ENCODE results near the gene TPH1.

The TPH1 gene

DNA sequence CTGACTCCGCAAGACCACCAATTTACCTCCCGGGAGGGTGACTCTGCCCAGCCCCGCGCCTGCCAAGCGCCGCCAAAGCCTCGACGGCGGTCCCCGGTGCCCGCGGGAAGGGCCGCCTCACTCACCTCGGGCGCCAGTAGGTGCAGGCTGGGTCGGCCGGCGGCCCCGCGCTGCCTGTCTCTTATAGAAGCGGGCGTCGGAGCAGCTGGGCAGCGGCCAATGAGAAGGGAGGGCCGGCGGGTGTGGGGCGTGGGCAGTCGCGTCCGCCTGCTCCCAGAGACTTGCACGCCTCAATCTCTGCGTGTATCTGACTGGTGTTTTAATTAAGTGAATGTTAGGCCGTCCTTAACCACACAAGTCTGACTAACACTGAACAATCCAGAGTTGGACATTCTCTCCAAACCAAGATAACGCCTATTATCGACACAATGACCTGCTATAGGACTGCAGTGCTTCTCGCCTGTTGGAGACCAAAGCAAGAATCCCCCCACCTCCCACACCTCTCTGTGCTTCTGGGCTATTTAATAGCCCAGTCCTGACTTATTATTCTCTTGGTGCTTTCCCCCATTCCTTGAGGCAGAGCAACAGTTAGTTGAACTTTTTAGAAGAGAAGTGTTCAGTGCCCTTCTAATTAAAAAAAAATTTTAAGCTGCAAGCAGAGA is at the start of gene TPH1:
TSS of gene TPH1 (minus strand) at position 154 of the 662 bp plus-strand sequence. CDS start 5,507 bp downstream, outside the sequence.
- no peak for DNase-seq

- DNase-seq: no peak
Measured at GRCh38 chr11:18093959-18094358, 47.9 kb upstream of the TPH1 start.

GRCh38 chr11:18091731-18092130 is 45.7 kb upstream of the TPH1 start:
- DNase-seq: peak in 2 of 14 donors; percentile 2 to 15

DNA sequence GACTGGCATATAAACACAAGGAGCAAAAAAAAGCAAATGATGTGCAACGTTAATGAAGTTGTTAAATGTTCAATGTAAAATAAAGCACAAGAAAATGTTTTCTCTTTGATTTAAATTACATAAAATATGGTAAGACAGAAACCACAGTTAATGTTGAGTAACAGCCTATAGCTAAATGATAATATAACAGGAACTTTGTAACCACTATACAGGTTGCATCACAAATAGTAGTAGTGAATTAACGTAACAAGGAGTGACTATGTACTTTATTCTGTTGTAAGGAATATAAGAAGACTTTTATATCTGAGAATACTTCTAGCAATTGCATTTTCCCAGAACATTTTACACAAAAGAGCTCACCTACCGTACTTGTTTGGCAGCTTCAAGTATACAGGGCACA is 42.9 kb upstream of the TPH1 start:
- DNase-seq: no peak

DNA sequence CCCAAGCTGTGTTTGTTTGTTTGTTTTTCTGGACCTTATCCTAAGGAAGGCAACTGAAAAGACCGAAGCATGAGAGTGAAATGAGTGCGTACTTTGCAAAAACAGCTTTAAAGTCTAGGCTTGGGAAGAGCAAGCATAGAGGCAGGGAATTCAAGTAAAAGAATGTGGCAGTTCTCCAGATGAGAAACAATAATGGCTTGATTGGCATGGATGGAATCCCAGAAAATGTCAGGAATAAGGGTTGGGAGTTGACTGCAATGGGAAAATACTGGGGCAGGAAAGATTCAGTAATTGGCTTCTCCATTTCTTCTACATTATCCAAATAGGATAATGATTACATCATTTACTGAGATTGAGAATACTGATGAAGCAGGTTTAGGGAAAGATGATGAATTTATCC is 42.3 kb upstream of the TPH1 start:
- DNase-seq: no peak

DNA sequence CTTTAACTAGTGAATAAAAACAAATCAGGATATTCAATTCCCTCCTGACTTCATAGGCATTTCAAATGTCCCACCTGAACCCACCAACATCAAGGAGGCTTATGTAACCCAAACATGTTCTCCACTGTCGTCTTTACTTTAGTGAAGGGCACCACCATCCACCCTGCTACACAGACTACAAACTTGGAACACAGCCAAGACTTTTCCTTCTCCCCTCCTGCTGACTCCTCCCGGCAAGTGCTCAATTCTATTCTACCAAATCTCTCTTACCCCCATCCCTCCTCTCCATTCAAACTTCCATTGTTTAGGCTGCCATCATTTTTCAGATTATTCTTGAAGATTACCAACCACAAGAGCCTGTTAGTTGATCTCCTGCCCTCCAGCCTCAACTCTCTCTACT is 35.5 kb upstream of the TPH1 start:
- no peak for DNase-seq

- no peak for DNase-seq
Measured at GRCh38 chr11:18080451-18080850, 34.4 kb upstream of the TPH1 start.

DNA sequence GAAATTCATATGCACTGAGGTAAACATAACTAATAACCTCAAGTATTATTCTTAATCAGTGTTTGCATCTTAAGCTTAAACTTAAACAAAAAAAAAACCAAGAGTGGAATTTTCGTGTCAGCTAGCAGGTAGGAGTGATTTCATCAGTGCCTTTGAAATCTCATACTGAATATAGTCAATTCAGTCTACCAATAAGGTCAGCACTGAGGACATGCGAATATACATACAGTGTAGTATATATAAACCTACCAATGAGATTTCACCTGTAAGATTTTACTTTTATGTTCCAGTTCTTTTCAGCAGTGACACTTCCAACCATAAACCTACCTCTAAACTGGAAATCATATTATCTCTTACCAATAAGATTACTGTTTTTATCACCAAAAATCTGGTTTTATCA is 32.8 kb upstream of the TPH1 start:
- no peak for DNase-seq

- no peak for DNase-seq
Measured at GRCh38 chr11:18075444-18075843, 29.4 kb upstream of the TPH1 start.

- no peak for DNase-seq
Measured at GRCh38 chr11:18071098-18071705, 25.1 kb upstream of the TPH1 start.

DNA sequence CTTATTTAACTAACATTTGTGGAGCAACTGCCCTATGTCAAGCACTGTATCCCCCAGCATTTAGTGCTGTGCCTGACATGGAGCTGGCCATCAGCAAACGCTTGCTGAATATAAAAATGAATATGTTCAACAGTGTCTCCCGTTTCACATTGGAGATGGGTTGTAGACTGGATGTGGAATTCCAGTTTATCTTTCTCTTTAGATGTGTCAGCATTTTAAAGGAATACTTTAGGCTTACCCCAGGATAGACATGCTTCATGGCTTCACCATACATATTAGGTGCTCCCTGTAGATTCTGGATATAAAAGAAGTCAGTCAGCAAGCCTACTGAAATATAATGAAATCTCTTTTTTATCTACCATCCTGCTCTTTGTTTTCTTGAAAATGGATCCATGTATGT is 21.3 kb upstream of the TPH1 start:
- DNase-seq: no peak

GRCh38 chr11:18066626-18067025 is 20.6 kb upstream of the TPH1 start:
- DNase-seq: no peak

DNA sequence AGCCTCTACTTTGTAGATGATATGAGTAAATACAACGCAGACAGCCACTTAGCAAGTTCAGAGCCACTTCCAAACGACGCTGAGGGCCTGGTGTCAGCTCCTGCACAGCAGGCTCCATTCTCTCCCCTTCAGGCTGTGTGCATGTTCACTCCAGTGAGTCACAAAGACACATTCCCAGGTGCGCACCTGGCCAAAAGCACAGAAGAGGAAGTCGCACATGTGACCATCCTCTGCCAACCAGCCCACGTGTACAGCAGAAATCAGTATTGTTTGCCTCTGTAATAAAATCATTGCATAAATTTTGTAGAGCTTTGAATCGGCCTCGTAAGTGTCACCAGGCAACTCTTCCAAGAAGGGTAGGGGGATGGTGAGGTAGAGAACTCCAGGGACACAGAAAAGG is 19.5 kb upstream of the TPH1 start:
- no peak for DNase-seq

DNA sequence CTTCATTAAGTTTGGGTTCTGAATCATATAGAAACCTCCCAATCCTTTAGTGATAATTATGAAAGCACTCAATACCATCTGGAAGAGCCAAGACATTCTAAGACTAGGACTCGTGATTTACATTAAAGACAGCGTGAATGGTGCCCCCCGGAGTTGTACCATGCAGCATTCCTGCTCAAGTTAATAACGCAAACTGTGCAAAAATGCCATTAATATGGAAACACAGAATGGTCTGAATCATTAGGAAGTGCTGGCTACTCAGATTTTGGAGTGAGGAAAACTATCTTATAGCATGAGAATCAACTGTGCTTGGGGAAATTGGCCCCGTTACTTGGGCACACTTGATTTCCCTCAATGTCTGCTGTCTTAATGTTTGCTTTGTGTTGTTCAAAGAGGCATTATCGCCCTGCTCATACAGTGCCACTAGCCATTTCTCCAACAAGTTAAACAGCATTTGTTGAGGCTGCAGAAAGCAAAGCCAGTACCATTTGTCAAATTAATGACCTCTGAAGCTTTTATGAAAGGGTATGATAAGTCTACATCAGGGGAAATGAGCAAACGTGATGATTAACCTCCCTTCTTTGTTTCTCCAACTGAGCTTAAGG is 18.5 kb upstream of the TPH1 start:
- no peak for DNase-seq

GRCh38 chr11:18063862-18064434 is 17.9 kb upstream of the TPH1 start:
- DNase-seq: no peak

DNA sequence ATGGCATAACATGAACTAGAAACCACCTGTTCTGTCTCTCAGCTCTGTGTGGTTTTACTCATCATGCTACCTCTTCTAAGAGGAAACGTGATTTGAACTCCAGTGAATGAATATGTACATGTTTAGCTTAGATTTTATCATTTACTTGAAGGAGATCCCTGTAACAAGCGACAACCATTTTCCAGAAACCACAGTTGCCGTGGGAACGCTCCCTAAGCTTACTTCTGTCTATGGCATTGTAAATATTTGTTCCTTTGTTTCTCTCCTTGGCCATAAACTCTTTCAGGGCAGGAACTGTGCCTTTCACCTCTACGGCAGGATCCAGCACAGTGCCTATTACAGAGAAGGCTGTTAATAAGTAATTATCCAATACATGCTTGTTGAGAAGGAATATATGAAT is 17.1 kb upstream of the TPH1 start:
- DNase-seq: no peak

DNA sequence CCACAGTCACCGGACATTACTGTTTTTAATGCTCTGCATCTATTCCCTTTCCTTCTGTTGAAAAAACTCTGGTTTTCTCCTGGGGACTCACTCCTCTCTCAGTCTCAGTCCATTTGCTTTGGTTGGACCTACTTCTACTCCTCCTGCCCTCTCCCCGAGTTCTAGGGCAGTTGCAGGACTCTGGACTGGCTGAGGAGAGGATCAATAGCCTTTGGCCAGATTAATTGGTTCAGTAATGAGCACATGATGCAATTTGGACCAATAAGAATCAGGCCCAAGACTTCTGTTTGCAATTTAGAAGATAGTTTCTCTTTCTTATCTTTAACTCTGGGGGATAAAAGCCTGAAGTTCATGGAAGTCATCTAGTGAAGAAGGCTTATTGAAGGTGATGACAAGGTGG is 15.3 kb upstream of the TPH1 start:
- no peak for DNase-seq

DNA sequence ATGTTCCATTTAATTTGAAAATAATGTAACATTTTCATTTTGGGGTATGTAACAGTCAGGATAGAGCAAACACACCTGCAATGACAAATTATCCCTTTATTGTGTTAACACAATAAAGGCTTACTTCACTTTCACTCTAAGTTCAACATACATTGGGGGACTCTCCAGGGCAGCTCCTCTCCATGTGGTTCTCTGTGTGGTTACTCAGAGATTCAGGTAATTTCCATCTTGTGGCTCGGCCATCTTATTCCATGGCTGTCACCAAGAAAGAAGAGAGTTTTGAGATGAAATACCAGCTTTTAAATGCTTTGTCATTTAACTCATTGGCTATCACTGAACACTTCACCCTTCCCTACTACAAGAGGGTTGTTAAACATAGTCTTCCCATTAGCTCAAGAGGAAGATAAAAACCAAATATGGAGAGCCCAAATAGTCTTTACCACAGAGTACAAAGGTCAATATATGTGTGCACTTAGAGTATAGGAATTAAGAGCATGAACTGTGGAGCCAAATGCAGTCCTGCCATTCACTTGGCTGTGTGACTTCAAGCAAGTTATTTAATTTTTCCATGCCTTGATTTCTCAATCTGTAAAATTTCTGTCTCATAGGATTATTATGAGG is 10.6 kb upstream of the TPH1 start:
- no peak for DNase-seq

DNA sequence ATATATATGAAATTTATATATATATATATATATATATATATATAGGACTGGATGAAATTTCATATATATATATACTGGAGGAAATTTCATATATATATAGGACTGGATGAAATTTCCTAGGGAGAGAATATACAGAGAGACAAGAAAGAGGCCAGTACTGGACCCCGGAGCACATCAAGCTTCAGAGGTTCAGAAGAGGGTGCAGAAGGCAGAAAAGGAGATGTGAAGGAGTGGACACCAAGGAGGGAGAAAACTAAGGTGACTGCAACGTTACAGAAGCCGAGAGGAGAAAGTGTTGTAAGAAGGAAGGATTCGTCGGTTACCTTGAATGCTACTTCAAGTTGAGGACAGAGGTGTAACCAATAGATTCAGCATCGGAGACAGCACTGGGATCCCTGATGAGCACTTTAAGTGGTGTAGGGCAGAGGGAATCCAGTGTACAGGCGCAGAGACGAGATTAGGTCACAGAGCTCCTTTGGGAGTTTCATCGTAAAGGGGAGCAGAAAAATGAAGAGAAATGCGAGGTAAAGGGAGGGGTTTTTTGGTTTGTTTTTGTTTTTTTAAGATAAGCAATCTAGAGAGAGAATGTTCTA is 8.5 kb upstream of the TPH1 start:
- no peak for DNase-seq

DNA sequence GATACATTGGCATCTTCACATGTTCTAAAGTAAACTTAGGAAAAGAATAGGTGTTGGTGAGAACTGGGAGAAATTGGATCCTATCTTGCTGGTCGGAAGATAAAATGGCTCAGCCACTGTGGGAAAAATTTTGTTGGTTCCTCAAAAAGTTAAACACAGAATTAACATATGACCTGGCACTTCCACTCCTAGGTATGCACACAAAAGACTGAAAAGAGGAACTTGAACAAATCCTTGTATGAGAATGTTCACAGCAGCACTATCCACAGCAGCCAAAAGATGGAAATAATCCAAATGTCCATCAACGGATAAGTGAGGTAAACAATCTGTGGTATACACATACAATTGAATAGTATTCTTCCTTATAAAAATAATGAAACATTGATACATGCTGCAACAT is 4.8 kb upstream of the TPH1 start:
- DNase-seq: no peak

- DNase-seq: no peak
Measured at GRCh38 chr11:18036456-18036855, 9.6 kb downstream of the TPH1 start.

DNA sequence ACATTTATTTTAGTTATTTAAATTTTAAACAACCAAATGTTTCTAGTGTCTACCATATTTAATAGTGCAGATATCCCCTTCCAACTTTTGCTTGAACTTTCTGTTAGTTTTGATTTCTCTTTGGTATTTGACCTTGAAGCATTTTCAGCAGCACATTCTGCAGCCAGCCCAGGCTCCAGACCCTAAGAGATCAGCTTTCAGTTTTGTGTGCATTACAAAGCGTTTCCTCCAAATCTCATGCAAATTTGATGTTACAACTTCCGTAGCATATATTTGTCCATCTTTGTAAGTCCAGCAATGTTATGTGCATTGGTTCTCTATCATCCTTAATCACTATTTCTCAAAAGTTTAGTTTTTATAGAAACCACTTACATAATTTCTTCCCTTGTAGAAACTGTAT is 18.6 kb downstream of the TPH1 start:
- no peak for DNase-seq

DNA sequence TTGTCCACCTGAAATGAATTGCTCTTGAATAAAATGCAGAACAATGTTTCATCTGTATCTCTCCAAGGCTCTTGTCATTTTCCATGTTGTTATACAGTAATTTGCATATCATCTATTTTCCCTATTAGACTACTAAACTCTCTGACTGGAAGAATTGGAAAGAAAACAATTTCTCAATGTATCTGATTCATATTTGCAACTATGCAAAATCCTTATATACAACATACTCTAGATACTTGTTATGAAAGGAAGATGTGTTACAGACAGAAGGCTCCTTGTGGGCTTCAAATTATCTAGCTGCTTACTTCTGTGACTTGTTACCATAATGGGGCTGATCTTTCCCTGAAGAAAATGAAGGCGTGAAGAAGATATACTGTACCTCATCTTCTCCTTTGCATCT is 23.6 kb downstream of the TPH1 start:
- no peak for DNase-seq

All from C1 segment of cervical spinal cord (tissue), 14 donors.